ENCODE data around the gene MYCL. TPM values are rescaled to one million over a fixed set of nuclear protein-coding genes. Genes with fewer than 3 reads are reported as not detected.
A peak's percentile ranks its signal among the peaks of the same experiment; 100 is the strongest.

MYCL gene
- total RNA-seq, 1 experiment from 2014 or later = 2.0 TPM

- no peak overlapping the region for H3K27ac ChIP-seq (ENCODE audit: low read length)
- ATAC-seq (peak; percentile 48; the same call in 1 of the 2 replicates), DNase-seq (ENCODE audit: low read depth, low spot score) (no peak)
- peaks cover 16% of the 10 kb centered on the region for H3K36me3 ChIP-seq (ENCODE audit: control insufficient read depth, insufficient read depth, low read length)
- ChIA-PET CTCF (no interaction called here), POLR2A (no interaction called here)
- intact Hi-C loops (cut with micrococcal nuclease; ENCODE audit: unreplicated experiment) = no loop called here
- no peaks in the 10 kb centered on the region for H3K27me3 ChIP-seq (ENCODE audit: control insufficient read depth, insufficient read depth, low read length)
- H3K4me1 ChIP-seq (ENCODE audit: control insufficient read depth, insufficient read depth, low read length) = peaks cover 11% of the 10 kb centered on the region
- no peak overlapping the region for H3K4me3 ChIP-seq (ENCODE audit: low read depth in 2 of 2, low read length in 2 of 2)
- TF ChIP-seq SIN3A (IDR thresholded peaks at IDR 0.05; ENCODE audit: borderline replicate concordance, insufficient read depth, low read depth, low read length) (no peak), TCF7L2 (IDR thresholded peaks at IDR 0.05; ENCODE audit: low read depth, low read length) (no peak; the same call in 1 of the 2 replicates), POLR2AphosphoS5 (IDR thresholded peaks at IDR 0.05; ENCODE audit: low read depth, low read length) (no peak), CTCF (IDR thresholded peaks at IDR 0.05) (no peak), REST (IDR thresholded peaks at IDR 0.05; ENCODE audit: insufficient read depth in 1 of 2, low read depth in 2 of 2, low read length in 1 of 2) (no peak)
- BruUV-seq (replicated peaks) = no TSS peak
- H3K9me3 ChIP-seq (ENCODE audit: control insufficient read depth, insufficient read depth, low read depth, low read length) = no peaks in the 10 kb centered on the region
- in situ Hi-C loops (cut with HindIII; ENCODE audit: low pct_unique_long_range_greater_than_20kb, low sequenced_read_pairs) = no loop called here
These were observed 49.4 kb downstream of the MYCL start for GRCh38 chr1:39852214-39852791.

- peaks cover 11% of the 10 kb centered on the region for H3K36me3 ChIP-seq (ENCODE audit: control insufficient read depth, insufficient read depth, low read length)
- peaks cover 11% of the 10 kb centered on the region for H3K4me1 ChIP-seq (ENCODE audit: control insufficient read depth, insufficient read depth, low read length)
- CTCF ChIA-PET = no interaction called here
- H3K27ac ChIP-seq (ENCODE audit: low read length) = no peak overlapping the region
- in situ Hi-C loops (cut with HindIII; ENCODE audit: low pct_unique_long_range_greater_than_20kb, low sequenced_read_pairs) = no loop called here
- no peak overlapping the region for H3K4me3 ChIP-seq (ENCODE audit: low read depth in 2 of 2, low read length in 2 of 2)
- ATAC-seq (no peak), DNase-seq (ENCODE audit: low read depth, low spot score) (no peak)
- POLR2A ChIA-PET = interaction anchor here (0.7 to 1.3 kb wide), 2 partner anchors 30 to 51 kb away, joined by 3 to 12 read pairs; partner anchors contain the start of gene MYCL
- H3K9me3 ChIP-seq (ENCODE audit: control insufficient read depth, insufficient read depth, low read depth, low read length) = no peaks in the 10 kb centered on the region
- no TSS peak for BruUV-seq (replicated peaks)
- intact Hi-C loops (cut with micrococcal nuclease; ENCODE audit: unreplicated experiment) = no loop called here
- TF ChIP-seq POLR2AphosphoS5 (IDR thresholded peaks at IDR 0.05; ENCODE audit: low read depth, low read length) = no peak
- TF ChIP-seq REST (IDR thresholded peaks at IDR 0.05; ENCODE audit: insufficient read depth in 1 of 2, low read depth in 2 of 2, low read length in 1 of 2) = no peak
- TF ChIP-seq CTCF (IDR thresholded peaks at IDR 0.05) = no peak
- TF ChIP-seq SIN3A (IDR thresholded peaks at IDR 0.05; ENCODE audit: borderline replicate concordance, insufficient read depth, low read depth, low read length) = no peak
- no peak for TF ChIP-seq TCF7L2 (IDR thresholded peaks at IDR 0.05; ENCODE audit: low read depth, low read length)
- H3K27me3 ChIP-seq (ENCODE audit: control insufficient read depth, insufficient read depth, low read length) = no peaks in the 10 kb centered on the region
These were observed 51.0 kb downstream of the MYCL start for GRCh38 chr1:39850606-39851216.

Measured in Panc1 (cell line).